ENCODE data around the gene SLCO3A1.

The SLCO3A1 gene

DNA sequence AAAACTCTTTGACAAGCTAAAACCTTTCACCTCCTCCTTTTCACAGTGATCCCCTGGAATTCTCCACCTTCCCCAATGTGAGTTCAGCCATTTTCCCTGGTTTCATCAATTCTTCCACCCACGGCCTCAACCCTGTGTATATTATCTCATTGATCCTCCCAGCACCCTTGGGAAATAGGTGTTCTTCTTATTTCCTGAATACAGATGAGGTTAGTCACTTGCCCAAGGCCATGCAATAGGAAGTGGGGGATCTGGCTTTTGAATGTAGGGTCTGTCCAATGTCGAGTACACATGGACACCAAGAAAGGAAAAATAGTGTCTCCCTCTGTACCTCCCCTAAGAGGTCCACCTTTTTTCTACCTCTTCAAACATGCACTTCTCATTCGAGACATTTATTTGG lies 277.4 kb downstream of the SLCO3A1 start:
- Histone ChIP-seq H3K36me3 (ENCODE audit: insufficient read depth, low read length) (no peaks in the 10 kb centered on the region), H3K27me3 (ENCODE audit: insufficient read depth, low read length, poor library complexity, severe bottlenecking) (no peaks in the 10 kb centered on the region), H3K4me1 (ENCODE audit: insufficient read depth, low read length, poor library complexity, severe bottlenecking) (no peaks in the 10 kb centered on the region), H3K4me3 (ENCODE audit: low read length, poor library complexity, severe bottlenecking) (no peak overlapping the region), H3F3A (ENCODE audit: low read depth) (no peaks in the 10 kb centered on the region), H3K4me2 (ENCODE audit: low read depth, low read length, poor library complexity, severe bottlenecking) (no peak overlapping the region), H3K79me2 (ENCODE audit: insufficient read depth, low read length) (no peaks in the 10 kb centered on the region), H3K9me3 (ENCODE audit: insufficient read depth, low read depth, low read length) (no peaks in the 10 kb centered on the region), H3K9ac (ENCODE audit: low read depth, low read length, poor library complexity, severe bottlenecking) (no peak overlapping the region), H4K20me1 (ENCODE audit: insufficient read depth, low read length, poor library complexity, severe bottlenecking) (no peaks in the 10 kb centered on the region), H2AFZ (ENCODE audit: low read length) (no peak overlapping the region), H3K9me2 (replicated peaks; ENCODE audit: low read depth, low read length) (no peaks in the 10 kb centered on the region)
- TF ChIP-seq, protein P1, sequence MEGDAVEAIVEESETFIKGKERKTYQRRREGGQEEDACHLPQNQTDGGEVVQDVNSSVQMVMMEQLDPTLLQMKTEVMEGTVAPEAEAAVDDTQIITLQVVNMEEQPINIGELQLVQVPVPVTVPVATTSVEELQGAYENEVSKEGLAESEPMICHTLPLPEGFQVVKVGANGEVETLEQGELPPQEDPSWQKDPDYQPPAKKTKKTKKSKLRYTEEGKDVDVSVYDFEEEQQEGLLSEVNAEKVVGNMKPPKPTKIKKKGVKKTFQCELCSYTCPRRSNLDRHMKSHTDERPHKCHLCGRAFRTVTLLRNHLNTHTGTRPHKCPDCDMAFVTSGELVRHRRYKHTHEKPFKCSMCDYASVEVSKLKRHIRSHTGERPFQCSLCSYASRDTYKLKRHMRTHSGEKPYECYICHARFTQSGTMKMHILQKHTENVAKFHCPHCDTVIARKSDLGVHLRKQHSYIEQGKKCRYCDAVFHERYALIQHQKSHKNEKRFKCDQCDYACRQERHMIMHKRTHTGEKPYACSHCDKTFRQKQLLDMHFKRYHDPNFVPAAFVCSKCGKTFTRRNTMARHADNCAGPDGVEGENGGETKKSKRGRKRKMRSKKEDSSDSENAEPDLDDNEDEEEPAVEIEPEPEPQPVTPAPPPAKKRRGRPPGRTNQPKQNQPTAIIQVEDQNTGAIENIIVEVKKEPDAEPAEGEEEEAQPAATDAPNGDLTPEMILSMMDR (conservative IDR thresholded peaks at IDR 0.05; ENCODE audit: low read length): no peak
- no peak for TF ChIP-seq EZH2phosphoT487 (IDR thresholded peaks at IDR 0.05; ENCODE audit: borderline replicate concordance)

DNA sequence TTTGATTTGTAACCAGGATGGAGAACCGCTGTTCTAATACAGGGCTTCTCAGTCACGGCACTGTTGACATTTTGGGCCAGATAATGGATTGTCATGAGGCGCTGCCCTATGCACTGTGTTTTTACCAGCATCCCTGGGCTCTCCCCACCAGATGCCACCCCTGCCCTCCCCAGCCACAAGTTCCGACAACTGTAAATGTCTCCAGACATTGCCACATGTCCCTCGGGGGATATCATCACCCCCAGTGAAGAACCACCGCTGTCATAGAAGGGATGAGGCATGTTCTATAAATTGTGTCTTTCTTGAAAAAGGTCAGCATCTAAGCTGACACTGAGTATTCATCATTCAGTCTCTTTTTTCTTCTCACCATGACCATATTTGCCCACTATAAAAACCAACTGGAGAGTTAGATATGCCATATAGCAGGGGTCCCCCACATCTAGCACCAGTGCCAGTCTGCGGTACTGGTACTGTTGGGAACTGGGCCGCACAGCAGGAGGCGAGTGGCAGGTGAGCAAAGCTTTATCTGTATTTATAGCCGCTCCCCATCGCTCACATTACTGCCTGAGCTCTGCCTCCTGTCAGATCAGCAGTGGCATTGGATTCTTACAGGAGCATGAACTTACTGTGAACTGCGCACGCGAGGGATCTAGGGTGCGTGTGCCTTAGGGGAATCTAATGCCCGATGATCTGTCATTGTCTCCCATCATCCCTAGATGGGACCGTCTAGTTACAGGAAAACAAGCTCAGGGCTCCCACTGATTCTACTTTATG lies 279.7 kb downstream of the SLCO3A1 start:
- H3K9ac ChIP-seq (ENCODE audit: low read depth, low read length, poor library complexity, severe bottlenecking): no peak overlapping the region
- no peak overlapping the region for H3K4me2 ChIP-seq (ENCODE audit: low read depth, low read length, poor library complexity, severe bottlenecking)
- H3K36me3 ChIP-seq (ENCODE audit: insufficient read depth, low read length): no peaks in the 10 kb centered on the region
- no peaks in the 10 kb centered on the region for H3K9me3 ChIP-seq (ENCODE audit: insufficient read depth, low read depth, low read length)
- no peaks in the 10 kb centered on the region for H3K4me1 ChIP-seq (ENCODE audit: insufficient read depth, low read length, poor library complexity, severe bottlenecking)
- no peaks in the 10 kb centered on the region for H3K79me2 ChIP-seq (ENCODE audit: insufficient read depth, low read length)
- H4K20me1 ChIP-seq (ENCODE audit: insufficient read depth, low read length, poor library complexity, severe bottlenecking): no peaks in the 10 kb centered on the region
- no peaks in the 10 kb centered on the region for H3K9me2 ChIP-seq (replicated peaks; ENCODE audit: low read depth, low read length)
- no peaks in the 10 kb centered on the region for H3K27me3 ChIP-seq (ENCODE audit: insufficient read depth, low read length, poor library complexity, severe bottlenecking)
- H2AFZ ChIP-seq (ENCODE audit: low read length): no peak overlapping the region
- TF ChIP-seq, protein P1 (conservative IDR thresholded peaks at IDR 0.05; ENCODE audit: low read length): no peak
- TF ChIP-seq EZH2phosphoT487 (IDR thresholded peaks at IDR 0.05; ENCODE audit: borderline replicate concordance): no peak
- H3F3A ChIP-seq (ENCODE audit: low read depth): no peaks in the 10 kb centered on the region
- H3K4me3 ChIP-seq (ENCODE audit: low read length, poor library complexity, severe bottlenecking): no peak overlapping the region

DNA sequence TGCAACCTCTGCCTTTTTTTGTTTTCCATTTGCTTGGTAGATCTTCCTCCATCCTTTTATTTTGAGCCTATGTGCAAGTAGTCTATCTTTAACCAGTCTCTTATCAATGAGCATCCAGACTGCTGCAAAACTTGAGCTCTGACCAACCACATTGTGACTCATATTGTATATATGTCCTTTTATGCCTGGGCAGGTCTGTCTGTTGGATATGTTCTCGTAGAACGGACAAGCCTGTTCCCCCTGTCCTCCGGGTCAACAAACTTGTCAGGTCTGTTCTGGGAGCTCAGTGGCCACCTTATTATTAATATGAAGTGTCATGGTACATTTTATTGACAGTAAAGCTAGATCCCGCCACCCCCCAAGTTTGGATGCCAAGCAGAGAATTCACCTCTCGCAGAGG lies 287.3 kb downstream of the SLCO3A1 start:
- Histone ChIP-seq H3K4me1 (ENCODE audit: insufficient read depth, low read length, poor library complexity, severe bottlenecking) (no peaks in the 10 kb centered on the region), H3K9me3 (ENCODE audit: insufficient read depth, low read depth, low read length) (no peaks in the 10 kb centered on the region), H3K4me2 (ENCODE audit: low read depth, low read length, poor library complexity, severe bottlenecking) (no peak overlapping the region), H3F3A (ENCODE audit: low read depth) (no peaks in the 10 kb centered on the region), H3K79me2 (ENCODE audit: insufficient read depth, low read length) (no peaks in the 10 kb centered on the region), H2AFZ (ENCODE audit: low read length) (no peak overlapping the region), H4K20me1 (ENCODE audit: insufficient read depth, low read length, poor library complexity, severe bottlenecking) (no peaks in the 10 kb centered on the region), H3K4me3 (ENCODE audit: low read length, poor library complexity, severe bottlenecking) (no peak overlapping the region), H3K9me2 (replicated peaks; ENCODE audit: low read depth, low read length) (no peaks in the 10 kb centered on the region), H3K27me3 (ENCODE audit: insufficient read depth, low read length, poor library complexity, severe bottlenecking) (no peaks in the 10 kb centered on the region), H3K9ac (ENCODE audit: low read depth, low read length, poor library complexity, severe bottlenecking) (no peak overlapping the region), H3K36me3 (ENCODE audit: insufficient read depth, low read length) (no peaks in the 10 kb centered on the region)
- no peak for TF ChIP-seq EZH2phosphoT487 (IDR thresholded peaks at IDR 0.05; ENCODE audit: borderline replicate concordance)
- TF ChIP-seq, protein P1 (conservative IDR thresholded peaks at IDR 0.05; ENCODE audit: low read length): no peak

Data from Loucy (cell line).